PC-9 (cell line): ENCODE measurements around the gene PPL. TPM values are rescaled to one million over a fixed set of nuclear protein-coding genes. Genes with fewer than 3 reads are reported as not detected.

Source experiments
- BruUV-seq: library from RNA; stranded (reverse); fragments of 400-500 nt; replicated peaks from 2 replicates; lab custom pipeline; 2021; lab: Mats Ljungman, UMichigan
- CTCF ChIA-PET: fragments of 300-600 bp; sonication (Branson Sonifier 250); formaldehyde crosslinking; loops from one replicate; lab custom pipeline; 2022; ENCODE audit warnings: antibody characterized with exemption; lab: Charles Lee
- POLR2A ChIA-PET: fragments of 300-600 bp; sonication (Branson Sonifier 250); formaldehyde crosslinking; loops from one replicate; lab custom pipeline; 2022; ENCODE audit warnings: antibody characterized with exemption; ENCODE audit not compliant: unreplicated experiment; lab: Charles Lee
- DNase-seq, 2 experiments: peaks; one replicate each; pipeline versions ENCODE4 v3.0.0 to v3.0.0-alpha.2; 2015 to 2022; ENCODE audit warnings: mixed read lengths in 1 of 2
- H2AFZ ChIP-seq: fragments of 200-600 bp; sonication (generic); 2 replicates; pipeline ENCODE4 v1.8.1; 2017; ENCODE audit warnings: antibody characterized with exemption
- H3F3A ChIP-seq: fragments of 200-600 bp; sonication (generic); 2 replicates; pipeline ENCODE4 v1.8.1; 2017; ENCODE audit warnings: antibody characterized with exemption, mild to moderate bottlenecking, low read depth; ENCODE audit not compliant: insufficient read depth
- H3K27ac ChIP-seq: fragments of 200-600 bp; sonication (generic); 2 replicates; pipeline ENCODE4 v1.6.1; 2016; ENCODE audit warnings: mixed run types
- H3K27me3 ChIP-seq: fragments of 200-600 bp; sonication (generic); 2 replicates; pipeline ENCODE4 v1.6.1; 2016; ENCODE audit warnings: low read depth, mixed run types; ENCODE audit not compliant: insufficient read depth
- H3K36me3 ChIP-seq: fragments of 200-600 bp; sonication (generic); 2 replicates; pipeline ENCODE4 v1.6.1; 2016; ENCODE audit warnings: low read depth, mixed run types
- H3K4me1 ChIP-seq: fragments of 200-600 bp; sonication (generic); replicated peaks from 2 replicates; pipeline ENCODE4 v1.6.1; 2016; ENCODE audit warnings: mixed run types; ENCODE audit not compliant: insufficient read depth
- H3K4me2 ChIP-seq: fragments of 200-600 bp; sonication (generic); 2 replicates; pipeline ENCODE4 v1.6.1; 2017; ENCODE audit warnings: mixed run types
- H3K4me3 ChIP-seq: fragments of 200-600 bp; sonication (generic); 2 replicates; pipeline ENCODE4 v1.6.1; 2016; ENCODE audit warnings: mixed run types
- H3K79me2 ChIP-seq: fragments of 200-600 bp; sonication (generic); 2 replicates; pipeline ENCODE4 v1.6.1; 2017; ENCODE audit warnings: low read depth, mixed run types
- H3K9me2 ChIP-seq: fragments of 200-600 bp; sonication (generic); 2 replicates; pipeline ENCODE4 v1.8.1; 2017; ENCODE audit warnings: mild to moderate bottlenecking; ENCODE audit not compliant: insufficient read depth
- H3K9me3 ChIP-seq: fragments of 200-600 bp; sonication (generic); 2 replicates; pipeline ENCODE4 v1.8.1; 2016; ENCODE audit warnings: low read depth; ENCODE audit not compliant: insufficient read depth
- H4K20me1 ChIP-seq: fragments of 200-600 bp; sonication (generic); 2 replicates; pipeline ENCODE4 v1.8.1; 2017; ENCODE audit not compliant: insufficient read depth
- EZH2 ChIP-seq: fragments of 200-600 bp; sonication (generic); IDR thresholded peaks from 2 replicates; pipeline ENCODE4 v1.8.0; 2017; ENCODE audit warnings: antibody characterized with exemption, low read depth
- intact Hi-C: fragments of 100-400 bp; cut with micrococcal nuclease; formaldehyde crosslinking; loops from one replicate; pipeline ENCODE4 v1.10.0; 2022; ENCODE audit not compliant: unreplicated experiment
- total RNA-seq: library from RNA; stranded (reverse); gene quantifications from 2 replicates; pipeline ENCODE4 v1.2.3, GENCODE V29; 2021
- TF ChIP-seq, protein P1 (sequence below): fragments of 200-600 bp; sonication (generic); conservative IDR thresholded peaks from 2 replicates; pipeline ENCODE4 v1.6.1; 2017; ENCODE audit warnings: mixed run types, antibody characterized with exemption, mild to moderate bottlenecking, moderate library complexity

PPL gene
- total RNA-seq, 1 experiment from 2014 or later = 187 TPM

GRCh38 chr16:4886151-4886550 is 50.8 kb downstream of the PPL start:
- peaks cover 43% of the 10 kb centered on the region for H3K36me3 ChIP-seq
- H3K9me3 ChIP-seq = no peaks in the 10 kb centered on the region
- no peak overlapping the region for H3K27ac ChIP-seq
- H3F3A ChIP-seq = peaks cover 68% of the 10 kb centered on the region
- H4K20me1 ChIP-seq = peaks cover 33% of the 10 kb centered on the region
- H3K79me2 ChIP-seq = no peaks in the 10 kb centered on the region
- no peak overlapping the region for H3K4me3 ChIP-seq
- BruUV-seq = no TSS peak
- no peak for TF ChIP-seq EZH2
- TF ChIP-seq, protein P1, sequence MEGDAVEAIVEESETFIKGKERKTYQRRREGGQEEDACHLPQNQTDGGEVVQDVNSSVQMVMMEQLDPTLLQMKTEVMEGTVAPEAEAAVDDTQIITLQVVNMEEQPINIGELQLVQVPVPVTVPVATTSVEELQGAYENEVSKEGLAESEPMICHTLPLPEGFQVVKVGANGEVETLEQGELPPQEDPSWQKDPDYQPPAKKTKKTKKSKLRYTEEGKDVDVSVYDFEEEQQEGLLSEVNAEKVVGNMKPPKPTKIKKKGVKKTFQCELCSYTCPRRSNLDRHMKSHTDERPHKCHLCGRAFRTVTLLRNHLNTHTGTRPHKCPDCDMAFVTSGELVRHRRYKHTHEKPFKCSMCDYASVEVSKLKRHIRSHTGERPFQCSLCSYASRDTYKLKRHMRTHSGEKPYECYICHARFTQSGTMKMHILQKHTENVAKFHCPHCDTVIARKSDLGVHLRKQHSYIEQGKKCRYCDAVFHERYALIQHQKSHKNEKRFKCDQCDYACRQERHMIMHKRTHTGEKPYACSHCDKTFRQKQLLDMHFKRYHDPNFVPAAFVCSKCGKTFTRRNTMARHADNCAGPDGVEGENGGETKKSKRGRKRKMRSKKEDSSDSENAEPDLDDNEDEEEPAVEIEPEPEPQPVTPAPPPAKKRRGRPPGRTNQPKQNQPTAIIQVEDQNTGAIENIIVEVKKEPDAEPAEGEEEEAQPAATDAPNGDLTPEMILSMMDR = no peak
- H3K4me2 ChIP-seq = no peak overlapping the region
- POLR2A ChIA-PET = no interaction called here
- H3K9me2 ChIP-seq = no peaks in the 10 kb centered on the region
- H2AFZ ChIP-seq = no peak overlapping the region
- CTCF ChIA-PET = interaction anchor here (0.6 kb wide), 1 partner anchor 31 kb away, joined by 4 read pairs; no protein-coding TSS in a partner anchor
- DNase-seq = no peak
- peaks cover 24% of the 10 kb centered on the region for H3K4me1 ChIP-seq
- no peaks in the 10 kb centered on the region for H3K27me3 ChIP-seq
- intact Hi-C loops = no loop called here

DNA sequence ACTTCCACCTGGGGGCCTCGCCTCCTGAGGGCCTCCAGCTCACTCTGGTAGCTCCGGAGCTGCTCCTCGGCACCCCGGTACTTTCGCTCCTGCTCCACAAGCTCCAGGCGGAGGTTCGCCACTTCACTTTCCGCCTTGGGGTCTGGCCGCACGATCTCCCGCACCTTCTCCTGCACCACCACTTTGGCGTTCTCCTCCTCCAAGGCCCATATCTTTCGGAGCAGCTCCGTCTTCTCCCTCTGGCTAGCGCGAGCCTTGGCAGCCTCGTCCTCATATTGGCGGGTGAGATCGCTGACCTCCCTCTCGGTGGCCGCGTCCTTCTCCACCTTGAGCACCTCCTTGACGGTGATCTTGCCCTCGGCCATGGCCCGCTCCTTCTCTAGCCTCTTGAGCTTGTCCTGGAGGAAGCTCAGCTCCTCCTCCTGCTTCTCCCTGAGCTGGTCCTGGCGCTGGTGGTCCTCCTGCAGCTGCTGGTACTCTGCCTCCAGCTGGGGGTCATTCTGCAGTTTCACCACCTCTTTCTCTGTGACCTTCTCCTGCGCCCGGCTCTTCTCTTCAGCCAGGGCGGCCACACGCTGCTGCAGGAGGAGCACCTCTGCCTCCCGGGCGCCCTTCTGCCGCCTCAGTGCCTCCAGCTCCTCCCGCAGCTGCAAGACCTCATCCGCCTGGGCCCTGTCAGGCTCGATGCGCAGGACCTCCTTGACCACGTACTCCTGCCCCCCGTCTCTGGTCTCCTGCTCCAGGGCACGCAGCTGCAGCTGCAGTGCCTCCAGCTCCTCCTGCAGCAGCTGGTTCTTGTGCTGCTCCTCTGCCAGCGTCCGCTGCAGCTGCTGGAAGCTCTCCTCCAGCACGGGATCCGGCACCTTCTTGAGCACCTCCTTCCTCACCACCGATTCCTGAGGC is 51.7 kb downstream of the PPL start:
- no peak overlapping the region for H3K4me2 ChIP-seq
- no peak overlapping the region for H2AFZ ChIP-seq
- no peak for DNase-seq
- H3F3A ChIP-seq = peaks cover 75% of the 10 kb centered on the region
- ChIA-PET CTCF (no interaction called here), POLR2A (no interaction called here)
- TF ChIP-seq, protein P1 = no peak
- TF ChIP-seq EZH2 = no peak
- H3K27ac ChIP-seq = no peak overlapping the region
- peaks cover 39% of the 10 kb centered on the region for H4K20me1 ChIP-seq
- BruUV-seq = TSS peak; percentile 21
- intact Hi-C loops = no loop called here
- no peaks in the 10 kb centered on the region for H3K79me2 ChIP-seq
- no peaks in the 10 kb centered on the region for H3K9me3 ChIP-seq
- H3K36me3 ChIP-seq = peaks cover 50% of the 10 kb centered on the region
- H3K4me1 ChIP-seq = peaks cover 27% of the 10 kb centered on the region
- no peaks in the 10 kb centered on the region for H3K27me3 ChIP-seq
- H3K9me2 ChIP-seq = no peaks in the 10 kb centered on the region
- H3K4me3 ChIP-seq = no peak overlapping the region

DNA sequence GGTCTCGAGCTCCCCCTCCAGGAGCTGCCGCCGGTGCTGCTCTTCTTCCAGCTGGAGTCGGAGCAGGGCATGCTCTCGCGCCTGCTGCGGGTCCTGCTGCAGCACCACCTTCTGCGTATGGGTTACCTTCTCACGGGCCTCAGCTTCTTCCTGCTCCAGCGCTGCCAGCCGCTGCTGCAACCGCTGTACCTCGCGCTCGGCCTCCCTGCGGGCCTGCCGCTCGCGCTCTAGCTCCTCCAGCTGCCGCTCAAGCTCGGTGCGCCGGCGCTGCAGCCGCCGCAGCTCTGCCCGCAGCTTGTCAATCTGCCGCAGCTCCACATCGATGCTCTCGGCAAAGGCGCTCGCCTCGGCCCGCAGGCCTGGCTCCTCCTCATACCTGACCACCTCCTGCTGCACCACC is 52.7 kb downstream of the PPL start:
- Histone ChIP-seq H3K4me1 (peaks cover 27% of the 10 kb centered on the region), H3K9me2 (no peaks in the 10 kb centered on the region), H3K27me3 (no peaks in the 10 kb centered on the region), H3K9me3 (no peaks in the 10 kb centered on the region), H2AFZ (no peak overlapping the region), H4K20me1 (peaks cover 42% of the 10 kb centered on the region), H3K4me2 (no peak overlapping the region), H3K36me3 (peaks cover 61% of the 10 kb centered on the region), H3K4me3 (no peak overlapping the region), H3K79me2 (no peaks in the 10 kb centered on the region), H3F3A (peaks cover 69% of the 10 kb centered on the region), H3K27ac (no peak overlapping the region)
- DNase-seq = no peak
- BruUV-seq = no TSS peak
- intact Hi-C loops = no loop called here
- TF ChIP-seq EZH2 = no peak
- TF ChIP-seq, protein P1 = no peak
- ChIA-PET CTCF (interaction anchor here (0.7 kb wide), 1 partner anchor 142 kb away, joined by 3 read pairs; no protein-coding TSS in a partner anchor), POLR2A (no interaction called here)
